ENCODE results near the gene CD160.

DNA sequence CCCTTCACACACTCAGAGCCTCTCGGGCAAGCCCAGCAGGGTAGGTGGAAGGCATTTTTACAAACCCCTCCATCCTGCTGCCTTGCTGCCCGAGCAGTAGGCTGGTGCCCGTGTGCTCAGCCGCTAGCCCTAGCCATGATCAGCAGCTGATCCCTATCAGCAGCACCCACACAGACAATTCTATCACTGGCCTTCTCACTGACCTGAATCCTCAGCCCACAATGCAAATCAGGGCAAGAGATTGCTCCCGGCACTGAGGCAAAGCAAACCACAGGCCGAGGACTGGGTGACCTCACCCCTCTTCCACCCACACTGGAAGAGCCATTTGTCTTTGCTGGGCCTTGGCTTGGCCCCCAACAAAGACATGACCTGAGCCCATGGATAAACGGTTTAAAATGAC lies 11.2 kb upstream of the CD160 start:
- TF ChIP-seq CTCF (IDR thresholded peaks at IDR 0.05) = no peak
- no peak for TF ChIP-seq ZFX (IDR thresholded peaks at IDR 0.05; ENCODE audit: borderline replicate concordance)

Data from 22Rv1 (cell line).